Transverse colon (tissue), 4 donors: Measurements from ENCODE around the gene KRTAP9-8. TPM values are rescaled to one million over a fixed set of nuclear protein-coding genes. Genes with fewer than 3 reads are reported as not detected.

ENCODE experiments used
- DNase-seq: peaks from one replicate; pipeline ENCODE4 v3.0.0-alpha.2; 2019
- H3K27ac ChIP-seq, 4 donors: fragments of 200-600 bp; sonication (generic); 2 replicates each; pipeline ENCODE4 v1.5.1; 2016 to 2018; ENCODE audit warnings: inconsistent platforms in 4 of 4
- H3K27me3 ChIP-seq: fragments of 200-600 bp; sonication (generic); 2 replicates; pipeline ENCODE4 v1.5.1; 2017; ENCODE audit warnings: inconsistent platforms
- H3K36me3 ChIP-seq, 4 donors: fragments of 200-600 bp; sonication (generic); 2 replicates each; pipeline ENCODE4 v1.5.1; 2017 to 2019; ENCODE audit warnings: inconsistent platforms in 4 of 4
- H3K4me1 ChIP-seq, 4 donors: fragments of 200-600 bp; sonication (generic); 2 replicates each; pipeline ENCODE4 v1.5.1; 2017 to 2020; ENCODE audit warnings: inconsistent platforms in 4 of 4
- H3K4me3 ChIP-seq, 4 donors: fragments of 200-600 bp; sonication (generic); 1 replicate in 1 of 4; 2 replicates in 3 of 4; pipeline versions ENCODE4 v1.5.1 to v1.6.1; 2017 to 2019; ENCODE audit warnings: inconsistent platforms in 4 of 4
- H3K9me3 ChIP-seq, 2 donors: fragments of 200-600 bp; sonication (generic); 2 replicates each; pipeline ENCODE4 v1.5.1; 2017 to 2019; ENCODE audit warnings: inconsistent platforms in 2 of 2
- CTCF ChIP-seq, 5 experiments: fragments of 200-600 bp in 3 of 5; fragments of 450-650 bp in 2 of 5; sonication (generic) in 3 of 5; IDR thresholded peaks; 1 replicate in 2 of 5; 2 replicates in 3 of 5; pipeline ENCODE4 v1.5.1; 2016 to 2017; ENCODE audit warnings: antibody characterized with exemption in 5 of 5, inconsistent platforms in 3 of 5, mild to moderate bottlenecking in 2 of 5, moderate library complexity in 1 of 5
- EP300 ChIP-seq: sonication (generic); formaldehyde crosslinking; IDR thresholded peaks from one replicate; pipeline ENCODE4 v1.6.1; 2017; ENCODE audit warnings: antibody characterized with exemption, low read depth
- POLR2A ChIP-seq: fragments of 450-650 bp; IDR thresholded peaks from one replicate; pipeline ENCODE4 v1.6.1; 2016; ENCODE audit warnings: antibody characterized with exemption, mild to moderate bottlenecking, moderate library complexity
- POLR2AphosphoS5 ChIP-seq, 3 donors: sonication (generic); formaldehyde crosslinking; IDR thresholded peaks; one replicate each; pipeline ENCODE4 v1.6.1; 2016; ENCODE audit warnings: antibody characterized with exemption in 3 of 3
- WGBS, 2 donors: methylation state at CpG; one replicate each; pipeline ENCODE4 v1.1.5; 2018; ENCODE audit warnings: low coverage in 1 of 2; 5-methylcytosine and 5-hydroxymethylcytosine counted together
- in situ Hi-C, 4 donors: fragments of 200-750 bp; cut with MboI; loops; one replicate each; pipeline versions ENCODE4 v1.15.0 to v1.15.1; 2017; ENCODE audit warnings: low sequenced_read_pairs in 3 of 4, low pct_ligation_motif_present in 1 of 4, low pct_unique_long_range_greater_than_20kb in 1 of 4
- intact Hi-C: fragments of 100-400 bp; cut with DNase I; formaldehyde crosslinking; loops from one replicate; pipeline ENCODE4 v1.15.1; 2023; ENCODE audit warnings: low total_unique reads
- small RNA-seq, 4 donors: library from RNA; depleted of rRNA; stranded (forward); fragments of <200 nt; gene quantifications; one replicate each; pipeline ENCODE3, GENCODE V24; 2016
- total RNA-seq, 4 donors: library from RNA; depleted of rRNA; stranded (reverse); fragments of >200 nt; gene quantifications; one replicate each; pipeline ENCODE4 v1.1.0, GENCODE V29; 2016

KRTAP9-8 gene
- total RNA-seq, 4 donors from 2014 or later = not detected

- H3K4me1 ChIP-seq = no peaks in the 10 kb centered on the region
- no peak overlapping the region for H3K4me3 ChIP-seq
- H3K27ac ChIP-seq = no peak overlapping the region
- in situ Hi-C loops (no loop called here), intact Hi-C loops (no loop called here)
- no peaks in the 10 kb centered on the region for H3K36me3 ChIP-seq
- no peaks in the 10 kb centered on the region for H3K9me3 ChIP-seq
- no peak for DNase-seq
- 51 to 67% methylated on average over 2 to 3 of the region's 3 CpGs for WGBS, 2 donors
- H3K27me3 ChIP-seq = peaks cover 5% of the 10 kb centered on the region
- TF ChIP-seq CTCF (IDR thresholded peaks at IDR 0.05) (no peak), POLR2A (no peak), EP300 (no peak), POLR2AphosphoS5 (IDR thresholded peaks at IDR 0.05) (no peak)
Measured at GRCh38 chr17:41284043-41284442, 46.2 kb downstream of the KRTAP9-8 start.

- Histone ChIP-seq H3K4me3 (no peak overlapping the region), H3K27me3 (peaks cover 5% of the 10 kb centered on the region), H3K27ac (no peak overlapping the region), H3K4me1 (no peaks in the 10 kb centered on the region), H3K36me3 (no peaks in the 10 kb centered on the region), H3K9me3 (no peaks in the 10 kb centered on the region)
- in situ Hi-C loops (no loop called here), intact Hi-C loops (no loop called here)
- WGBS, 2 donors = 51% methylated on average over 2 of the region's 2 CpGs
- TF ChIP-seq CTCF (IDR thresholded peaks at IDR 0.05) (no peak), POLR2AphosphoS5 (IDR thresholded peaks at IDR 0.05) (no peak), EP300 (no peak), POLR2A (no peak)
- no peak for DNase-seq
Measured at GRCh38 chr17:41284546-41284945, 46.7 kb downstream of the KRTAP9-8 start.

GRCh38 chr17:41287050-41287449, 49.3 kb downstream of the KRTAP9-8 start:
- TF ChIP-seq CTCF (IDR thresholded peaks at IDR 0.05) = no peak
- TF ChIP-seq POLR2AphosphoS5 (IDR thresholded peaks at IDR 0.05) = no peak
- no peak for TF ChIP-seq EP300
- TF ChIP-seq POLR2A = no peak
- no peaks in the 10 kb centered on the region for H3K36me3 ChIP-seq
- no peaks in the 10 kb centered on the region for H3K9me3 ChIP-seq
- 56 to 62% methylated on average over 3 of the region's 3 CpGs for WGBS, 2 donors
- H3K27ac ChIP-seq = no peak overlapping the region
- DNase-seq = no peak
- intact Hi-C loops (no loop called here), in situ Hi-C loops (no loop called here)
- no peak overlapping the region for H3K4me3 ChIP-seq
- peaks cover 14% of the 10 kb centered on the region for H3K27me3 ChIP-seq
- no peaks in the 10 kb centered on the region for H3K4me1 ChIP-seq

Small RNA genes within 50 kb of the gene (small RNA-seq; reads per million reads assigned to genes)
- 0 reads per million in 4 donors for gene KRTAP9-10P

Other genes starting within 250 kb of the KRTAP9-8 start
- gene KRTAP3-3, start 243.8 kb upstream of the KRTAP9-8 start, total RNA-seq = not detected
- gene KRTAP3-2, start 238.1 kb upstream of the KRTAP9-8 start, total RNA-seq = not detected
- gene KRTAP3-1, start 228.9 kb upstream of the KRTAP9-8 start, total RNA-seq = not detected
- gene KRTAP1-5, start 210.8 kb upstream of the KRTAP9-8 start, total RNA-seq = not detected
- not detected for gene KRTAP1-4, start 207.8 kb upstream of the KRTAP9-8 start, total RNA-seq
- gene KRTAP1-3, start 203.1 kb upstream of the KRTAP9-8 start, total RNA-seq = not detected
- not detected for gene KRTAP1-1, start 196.5 kb upstream of the KRTAP9-8 start, total RNA-seq
- gene KRTAP2-1, start 190.7 kb upstream of the KRTAP9-8 start, total RNA-seq = not detected
- not detected for gene KRTAP2-2, start 182.8 kb upstream of the KRTAP9-8 start, total RNA-seq
- gene KRTAP2-3, start 177.9 kb upstream of the KRTAP9-8 start, total RNA-seq = not detected
- gene KRTAP2-4, start 172.1 kb upstream of the KRTAP9-8 start, total RNA-seq = not detected
- not detected for gene KRTAP4-7, start 153.8 kb upstream of the KRTAP9-8 start, total RNA-seq
- not detected for gene KRTAP4-8, start 139.9 kb upstream of the KRTAP9-8 start, total RNA-seq
- gene KRTAP4-16, start 135.8 kb upstream of the KRTAP9-8 start, total RNA-seq = not detected
- not detected for gene KRTAP4-9, start 132.6 kb upstream of the KRTAP9-8 start, total RNA-seq
- gene KRTAP4-11, start 119.6 kb upstream of the KRTAP9-8 start, total RNA-seq = not detected
- not detected for gene KRTAP4-12, start 113.8 kb upstream of the KRTAP9-8 start, total RNA-seq
- gene KRTAP4-6, start 97.5 kb upstream of the KRTAP9-8 start, total RNA-seq = not detected
- gene KRTAP4-5, start 88.2 kb upstream of the KRTAP9-8 start, total RNA-seq = not detected
- not detected for gene KRTAP4-4, start 77.3 kb upstream of the KRTAP9-8 start, total RNA-seq
- gene KRTAP4-3, start 69.8 kb upstream of the KRTAP9-8 start, total RNA-seq = not detected
- gene KRTAP4-2, start 59.8 kb upstream of the KRTAP9-8 start, total RNA-seq = not detected
- gene KRTAP4-1, start 53.1 kb upstream of the KRTAP9-8 start, total RNA-seq = under 1 TPM in 1 of 4 donors, not detected in 3; 0.82 TPM
- gene KRTAP9-1, start 48.1 kb upstream of the KRTAP9-8 start, total RNA-seq = not detected
- not detected for gene KRTAP9-2, start 11.4 kb upstream of the KRTAP9-8 start, total RNA-seq
- gene KRTAP9-3, start 5.5 kb upstream of the KRTAP9-8 start, total RNA-seq = not detected
- not detected for gene KRTAP9-4, start 11.7 kb downstream of the KRTAP9-8 start, total RNA-seq
- not detected for gene KRTAP9-9, start 17.4 kb downstream of the KRTAP9-8 start, total RNA-seq
- gene KRTAP9-6, start 27.4 kb downstream of the KRTAP9-8 start, total RNA-seq = not detected
- gene KRTAP9-7, start 37.7 kb downstream of the KRTAP9-8 start, total RNA-seq = not detected
- gene KRTAP29-1, start 64.9 kb downstream of the KRTAP9-8 start, total RNA-seq = not detected
- gene KRTAP16-1, start 71.3 kb downstream of the KRTAP9-8 start, total RNA-seq = not detected
- gene KRTAP17-1, start 77.7 kb downstream of the KRTAP9-8 start, total RNA-seq = not detected
- not detected for gene KRT33A, start 112.8 kb downstream of the KRTAP9-8 start, total RNA-seq
- gene KRT33B, start 131.8 kb downstream of the KRTAP9-8 start, total RNA-seq = not detected
- gene KRT34, start 144.3 kb downstream of the KRTAP9-8 start, total RNA-seq = not detected
- not detected for gene KRT31, start 159.6 kb downstream of the KRTAP9-8 start, total RNA-seq
- not detected for gene KRT37, start 186.6 kb downstream of the KRTAP9-8 start, total RNA-seq
- not detected for gene KRT38, start 203.0 kb downstream of the KRTAP9-8 start, total RNA-seq
- not detected for gene KRT32, start 229.4 kb downstream of the KRTAP9-8 start, total RNA-seq
- not detected for gene KRT35, start 243.2 kb downstream of the KRTAP9-8 start, total RNA-seq